ENCODE measurements around the gene ALOX5AP. TPM values are rescaled to one million over a fixed set of nuclear protein-coding genes. Genes with fewer than 3 reads are reported as not detected.

The ALOX5AP gene
- total RNA-seq, 1 experiment from 2014 or later: 1.5 TPM

DNA sequence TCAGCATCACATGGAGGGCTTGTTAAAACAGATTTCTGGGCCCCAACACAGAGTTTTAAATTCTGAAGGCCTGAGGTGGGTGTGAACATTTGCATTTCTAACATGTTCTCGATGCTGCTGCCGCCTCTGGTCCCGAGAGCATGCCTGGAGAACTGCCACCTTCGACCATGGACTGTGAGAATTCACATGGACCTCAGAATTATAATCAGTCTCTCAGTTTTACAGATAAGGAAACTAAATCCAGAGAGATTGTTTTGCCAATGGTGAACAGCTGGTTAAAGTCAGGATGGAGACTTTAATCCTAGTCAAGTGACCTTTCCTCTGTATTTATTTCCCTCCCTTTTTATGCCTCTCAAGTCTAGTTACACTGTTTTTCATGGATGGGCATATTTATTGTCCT lies 14.7 kb downstream of the ALOX5AP start:
- H3K9me3 Mint-ChIP-seq (ENCODE audit: unreplicated experiment): no peaks in the 10 kb centered on the region
- no peaks in the 10 kb centered on the region for H3K27me3 Mint-ChIP-seq (ENCODE audit: insufficient read depth, unreplicated experiment)
- ChIA-PET CTCF (no interaction called here), POLR2A (no interaction called here)
- peaks cover 6% of the 10 kb centered on the region for H3K4me1 Mint-ChIP-seq (ENCODE audit: insufficient read depth, unreplicated experiment)
- no peak overlapping the region for H3K27ac Mint-ChIP-seq (ENCODE audit: low read depth, unreplicated experiment)
- DNase-seq (ENCODE audit: unreplicated experiment): no peak
- BruUV-seq (replicated peaks): no TSS peak
- intact Hi-C loops (cut with micrococcal nuclease): no loop called here
- TF ChIP-seq, protein P1, sequence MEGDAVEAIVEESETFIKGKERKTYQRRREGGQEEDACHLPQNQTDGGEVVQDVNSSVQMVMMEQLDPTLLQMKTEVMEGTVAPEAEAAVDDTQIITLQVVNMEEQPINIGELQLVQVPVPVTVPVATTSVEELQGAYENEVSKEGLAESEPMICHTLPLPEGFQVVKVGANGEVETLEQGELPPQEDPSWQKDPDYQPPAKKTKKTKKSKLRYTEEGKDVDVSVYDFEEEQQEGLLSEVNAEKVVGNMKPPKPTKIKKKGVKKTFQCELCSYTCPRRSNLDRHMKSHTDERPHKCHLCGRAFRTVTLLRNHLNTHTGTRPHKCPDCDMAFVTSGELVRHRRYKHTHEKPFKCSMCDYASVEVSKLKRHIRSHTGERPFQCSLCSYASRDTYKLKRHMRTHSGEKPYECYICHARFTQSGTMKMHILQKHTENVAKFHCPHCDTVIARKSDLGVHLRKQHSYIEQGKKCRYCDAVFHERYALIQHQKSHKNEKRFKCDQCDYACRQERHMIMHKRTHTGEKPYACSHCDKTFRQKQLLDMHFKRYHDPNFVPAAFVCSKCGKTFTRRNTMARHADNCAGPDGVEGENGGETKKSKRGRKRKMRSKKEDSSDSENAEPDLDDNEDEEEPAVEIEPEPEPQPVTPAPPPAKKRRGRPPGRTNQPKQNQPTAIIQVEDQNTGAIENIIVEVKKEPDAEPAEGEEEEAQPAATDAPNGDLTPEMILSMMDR (IDR thresholded peaks at IDR 0.05; ENCODE audit: unreplicated experiment): no peak
- no peaks in the 10 kb centered on the region for H3K36me3 Mint-ChIP-seq (ENCODE audit: insufficient read depth, unreplicated experiment)
- no peak overlapping the region for H3K4me3 Mint-ChIP-seq (ENCODE audit: unreplicated experiment)

DNA sequence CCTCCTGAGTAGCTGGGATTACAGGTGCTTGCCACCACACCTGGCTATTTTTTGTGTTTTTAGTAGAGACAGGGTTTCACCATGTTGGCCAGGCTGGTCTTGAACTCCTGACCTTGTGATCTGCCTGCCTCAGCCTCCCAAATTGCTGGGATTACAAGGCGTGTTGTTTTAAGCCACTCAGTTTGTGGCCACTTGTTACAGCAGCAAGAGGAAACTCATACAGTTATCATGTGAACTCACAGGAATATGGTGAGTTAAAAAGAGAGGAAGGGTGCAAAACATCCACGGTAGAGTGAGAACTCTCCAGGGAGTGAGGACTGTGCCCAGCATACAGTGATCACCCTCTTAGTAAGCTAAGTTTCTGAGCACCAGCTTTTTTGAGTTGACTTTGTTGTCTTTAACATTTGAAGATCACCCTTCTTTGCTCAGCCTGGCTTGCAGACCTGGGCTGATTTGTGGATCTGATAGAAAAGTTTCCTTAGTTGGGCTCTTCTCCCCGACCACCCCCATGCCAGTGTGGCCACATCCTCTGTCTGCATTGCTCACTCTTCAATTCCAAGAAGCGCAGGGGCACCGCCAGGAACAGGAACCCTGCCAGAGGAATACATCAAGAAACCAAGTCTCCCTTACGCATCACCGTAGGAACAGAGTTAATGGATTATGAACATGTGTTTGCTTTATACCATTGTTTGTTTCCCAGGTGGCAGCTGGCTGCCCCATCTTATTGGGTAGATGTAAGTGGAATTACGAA lies 16.0 kb downstream of the ALOX5AP start:
- no peak for DNase-seq (ENCODE audit: unreplicated experiment)
- Mint-ChIP-seq H3K36me3 (ENCODE audit: insufficient read depth, unreplicated experiment) (no peaks in the 10 kb centered on the region), H3K27ac (ENCODE audit: low read depth, unreplicated experiment) (no peak overlapping the region), H3K9me3 (ENCODE audit: unreplicated experiment) (no peaks in the 10 kb centered on the region), H3K27me3 (ENCODE audit: insufficient read depth, unreplicated experiment) (no peaks in the 10 kb centered on the region), H3K4me3 (ENCODE audit: unreplicated experiment) (no peak overlapping the region), H3K4me1 (ENCODE audit: insufficient read depth, unreplicated experiment) (no peaks in the 10 kb centered on the region)
- TF ChIP-seq, protein P1 (IDR thresholded peaks at IDR 0.05; ENCODE audit: unreplicated experiment): no peak
- CTCF ChIA-PET: no interaction called here
- BruUV-seq (replicated peaks): no TSS peak
- POLR2A ChIA-PET: no interaction called here
- intact Hi-C loops (cut with micrococcal nuclease): no loop called here

DNA sequence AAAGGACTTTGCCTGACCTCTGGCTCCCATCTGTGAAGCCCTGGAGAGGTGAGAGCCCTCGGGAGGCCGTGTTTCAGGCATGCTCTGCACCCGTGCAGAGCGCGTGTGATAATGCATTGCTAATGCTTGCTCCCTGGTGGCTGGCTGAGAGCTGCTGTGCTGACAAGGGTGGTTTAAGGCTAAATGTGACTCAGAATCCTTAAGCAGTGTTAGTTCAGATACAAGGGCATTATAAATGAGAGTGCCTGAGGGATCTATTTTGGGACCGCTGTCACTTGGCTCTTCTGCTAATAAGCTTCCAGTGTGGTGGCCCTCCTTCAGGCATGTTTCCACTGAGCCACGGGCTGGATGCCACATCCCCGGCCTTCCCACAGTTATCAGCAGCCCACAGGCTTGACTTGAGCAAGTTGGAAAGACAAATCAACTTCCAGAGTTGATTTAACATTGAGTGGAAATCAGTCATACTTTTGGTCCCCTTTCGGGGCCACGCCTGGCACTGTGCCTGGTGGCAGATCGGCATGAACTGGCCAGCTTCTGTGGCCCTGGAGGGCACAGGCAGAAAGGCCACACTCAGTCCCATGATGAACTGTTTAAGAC lies 17.0 kb downstream of the ALOX5AP start:
- Mint-ChIP-seq H3K27ac (ENCODE audit: low read depth, unreplicated experiment) (no peak overlapping the region), H3K27me3 (ENCODE audit: insufficient read depth, unreplicated experiment) (no peaks in the 10 kb centered on the region), H3K4me3 (ENCODE audit: unreplicated experiment) (no peak overlapping the region), H3K4me1 (ENCODE audit: insufficient read depth, unreplicated experiment) (no peaks in the 10 kb centered on the region), H3K9me3 (ENCODE audit: unreplicated experiment) (no peaks in the 10 kb centered on the region), H3K36me3 (ENCODE audit: insufficient read depth, unreplicated experiment) (no peaks in the 10 kb centered on the region)
- POLR2A ChIA-PET: interaction anchor here (0.7 kb wide), 1 partner anchor 111 kb away, joined by 3 read pairs; no protein-coding TSS in a partner anchor
- CTCF ChIA-PET: interaction anchor here (1.0 kb wide), 1 partner anchor 44 kb away, joined by 3 read pairs; no protein-coding TSS in a partner anchor
- intact Hi-C loops (cut with micrococcal nuclease): no loop called here
- no TSS peak for BruUV-seq (replicated peaks)
- DNase-seq (ENCODE audit: unreplicated experiment): no peak
- TF ChIP-seq, protein P1 (IDR thresholded peaks at IDR 0.05; ENCODE audit: unreplicated experiment): no peak

DNA sequence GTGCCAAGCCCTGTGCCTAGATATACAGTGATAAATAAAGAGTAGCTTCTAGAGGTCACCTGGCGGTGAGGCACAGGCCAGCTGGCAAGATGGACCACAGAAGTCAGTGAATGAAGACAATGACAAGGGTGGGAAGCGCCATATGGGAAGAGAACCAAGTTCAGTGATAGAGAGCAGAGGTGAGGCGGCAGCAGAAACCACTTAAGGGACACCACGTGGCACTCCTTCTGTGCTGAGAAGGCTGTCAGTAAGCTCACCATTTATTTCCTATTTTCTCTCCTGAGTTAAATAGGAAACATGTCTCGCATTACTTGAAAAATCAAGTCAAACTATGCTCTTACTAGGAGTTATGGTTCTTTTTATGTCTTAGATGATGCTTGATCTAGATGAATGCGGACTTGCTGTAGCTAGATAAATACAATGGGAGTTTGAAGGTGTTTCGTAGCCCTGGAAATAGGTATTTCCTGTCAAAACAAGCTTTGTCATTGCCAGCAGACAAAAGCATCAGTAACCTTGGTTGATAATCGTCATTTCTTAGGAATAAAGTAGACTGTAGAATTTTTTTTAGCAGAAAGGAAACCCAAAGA lies 17.8 kb downstream of the ALOX5AP start:
- ChIA-PET CTCF (interaction anchor here (0.6 to 1.1 kb wide), 5 partner anchors 9 to 1575 kb away, joined by 3 read pairs; no protein-coding TSS in a partner anchor), POLR2A (interaction anchor here (0.7 kb wide), 1 partner anchor 110 kb away, joined by 3 read pairs; no protein-coding TSS in a partner anchor)
- Mint-ChIP-seq H3K9me3 (ENCODE audit: unreplicated experiment) (no peaks in the 10 kb centered on the region), H3K4me3 (ENCODE audit: unreplicated experiment) (no peak overlapping the region), H3K27ac (ENCODE audit: low read depth, unreplicated experiment) (no peak overlapping the region), H3K27me3 (ENCODE audit: insufficient read depth, unreplicated experiment) (no peaks in the 10 kb centered on the region), H3K4me1 (ENCODE audit: insufficient read depth, unreplicated experiment) (no peaks in the 10 kb centered on the region), H3K36me3 (ENCODE audit: insufficient read depth, unreplicated experiment) (no peaks in the 10 kb centered on the region)
- TF ChIP-seq, protein P1 (IDR thresholded peaks at IDR 0.05; ENCODE audit: unreplicated experiment): no peak
- no TSS peak for BruUV-seq (replicated peaks)
- intact Hi-C loops (cut with micrococcal nuclease): no loop called here
- no peak for DNase-seq (ENCODE audit: unreplicated experiment)

All from MCF 10A (cell line).